Hematopoietic multipotent progenitor cell treated with erythropoietin and hydrocortisone succinate and interleukin-3 and kit ligand, for 4 days (in vitro differentiated cells): ENCODE results near the gene KRT28.

Source experiments
- DNase-seq: peaks from one replicate; pipeline ENCODE4 v3.0.0-alpha.2; 2015

Gene KRT28, protein sequence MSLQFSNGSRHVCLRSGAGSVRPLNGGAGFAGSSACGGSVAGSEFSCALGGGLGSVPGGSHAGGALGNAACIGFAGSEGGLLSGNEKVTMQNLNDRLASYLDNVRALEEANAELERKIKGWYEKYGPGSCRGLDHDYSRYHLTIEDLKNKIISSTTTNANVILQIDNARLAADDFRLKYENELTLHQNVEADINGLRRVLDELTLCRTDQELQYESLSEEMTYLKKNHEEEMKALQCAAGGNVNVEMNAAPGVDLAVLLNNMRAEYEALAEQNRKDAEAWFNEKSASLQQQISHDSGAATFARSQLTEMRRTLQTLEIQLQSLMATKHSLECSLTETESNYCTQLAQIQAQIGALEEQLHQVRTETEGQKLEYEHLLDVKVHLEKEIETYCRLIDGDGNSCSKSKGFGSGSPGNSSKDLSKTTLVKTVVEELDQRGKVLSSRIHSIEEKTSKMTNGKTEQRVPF

GRCh38 chr17:40799859-40800258, at the start of gene KRT28:
Gene KRT28 (minus strand): TSS chr17:40799959. CDS start chr17:40799893, 66 bp downstream.
- no peak for DNase-seq

- DNase-seq = no peak
Measured at GRCh38 chr17:40848583-40849235, 49.0 kb upstream of the KRT28 start.

GRCh38 chr17:40846515-40847144, 46.9 kb upstream of the KRT28 start:
- no peak for DNase-seq

GRCh38 chr17:40844671-40845107, 44.9 kb upstream of the KRT28 start:
- DNase-seq = no peak

DNA sequence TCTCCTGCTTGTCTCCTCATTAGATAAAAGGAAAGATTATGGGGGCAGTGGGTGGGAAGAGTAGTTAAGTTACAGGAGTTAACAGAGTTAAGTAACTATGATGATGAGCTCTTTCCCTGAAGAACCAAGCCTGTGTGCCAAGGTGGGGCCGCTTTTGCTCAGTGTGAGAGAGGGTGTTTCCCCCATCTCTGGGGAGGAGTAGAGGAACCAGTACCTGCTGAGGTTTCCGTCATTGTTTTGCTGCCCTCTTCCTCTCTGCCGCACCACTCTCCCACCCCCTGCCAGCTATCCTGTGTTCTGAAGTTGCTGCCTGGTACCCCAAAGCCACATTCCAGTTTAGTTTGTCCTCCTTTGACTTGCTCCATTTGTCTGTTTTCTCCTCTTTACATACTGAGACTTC, 43.5 kb upstream of the KRT28 start:
- DNase-seq = no peak

DNA sequence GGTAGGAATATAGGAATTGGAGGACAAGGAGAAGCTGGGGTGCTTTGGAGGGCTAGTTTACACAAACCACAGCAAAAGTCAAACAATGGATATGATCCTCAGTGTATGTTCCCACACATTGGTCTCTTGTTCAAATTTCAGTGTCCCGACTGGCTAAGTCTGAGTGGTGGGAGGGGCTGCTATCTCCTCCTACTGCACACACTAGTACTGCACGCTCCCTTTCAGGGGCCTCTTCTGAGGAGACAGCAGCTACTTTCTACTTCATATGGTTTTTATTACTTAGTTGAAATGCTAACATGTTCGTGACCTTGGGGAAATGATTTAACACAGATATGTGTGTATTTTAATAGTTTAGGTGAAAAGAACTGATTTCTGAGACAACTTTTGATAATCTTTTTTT, 41.5 kb upstream of the KRT28 start:
- no peak for DNase-seq

DNA sequence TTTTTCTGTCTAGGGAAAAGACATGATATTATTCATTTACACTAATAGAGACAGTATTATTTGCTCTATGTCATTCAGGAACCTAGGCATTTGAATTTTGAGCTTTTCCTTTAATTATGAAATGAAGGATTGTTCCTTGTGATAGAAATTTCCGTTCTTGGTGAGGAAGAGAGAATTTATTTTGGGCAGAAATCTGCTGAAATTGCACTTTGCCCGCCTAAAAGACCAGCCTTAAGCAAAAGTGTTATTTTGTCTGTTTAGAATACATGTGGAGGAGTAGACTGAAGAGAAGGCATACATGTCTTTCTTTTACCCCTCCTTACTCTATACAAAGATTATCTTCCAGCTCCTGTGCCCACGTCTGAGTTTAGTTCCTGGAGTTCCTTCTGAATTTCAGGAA, 39.4 kb upstream of the KRT28 start:
- no peak for DNase-seq

GRCh38 chr17:40836020-40836419, 36.3 kb upstream of the KRT28 start:
- no peak for DNase-seq

- DNase-seq = no peak
Measured at GRCh38 chr17:40833882-40834281, 34.1 kb upstream of the KRT28 start.

- DNase-seq = no peak
Measured at GRCh38 chr17:40832840-40833239, 33.1 kb upstream of the KRT28 start.

DNA sequence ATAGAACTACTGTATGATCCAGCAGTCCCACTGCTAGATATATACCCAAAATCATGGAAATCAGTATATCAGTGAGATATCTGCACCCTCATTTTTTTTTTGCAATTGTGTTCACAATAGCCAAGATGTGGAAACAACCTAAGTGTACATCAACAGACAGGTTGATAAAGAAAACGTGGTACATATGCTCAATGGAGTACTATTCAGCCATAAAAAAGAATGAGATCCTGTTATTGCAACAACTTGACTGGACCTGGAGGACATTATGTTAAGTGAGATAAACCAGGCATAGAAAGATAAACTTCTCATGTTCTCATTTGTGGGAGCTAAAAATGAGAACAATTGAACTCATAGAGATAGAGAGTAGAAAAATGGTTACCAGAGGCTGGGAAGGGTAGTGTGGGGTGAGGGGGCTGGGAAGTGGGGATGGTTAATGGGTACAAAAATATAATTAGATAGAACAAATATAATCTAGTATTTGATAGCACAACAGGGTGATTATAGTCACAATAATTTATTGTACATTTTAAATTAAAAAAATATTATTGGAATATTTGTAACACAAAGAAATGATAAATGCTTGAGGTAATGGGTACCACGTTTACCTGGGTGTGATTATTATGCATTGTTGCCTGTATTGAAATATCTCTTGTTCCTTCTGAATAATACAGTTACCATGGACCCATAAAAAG, 30.5 kb upstream of the KRT28 start:
- DNase-seq = no peak

DNA sequence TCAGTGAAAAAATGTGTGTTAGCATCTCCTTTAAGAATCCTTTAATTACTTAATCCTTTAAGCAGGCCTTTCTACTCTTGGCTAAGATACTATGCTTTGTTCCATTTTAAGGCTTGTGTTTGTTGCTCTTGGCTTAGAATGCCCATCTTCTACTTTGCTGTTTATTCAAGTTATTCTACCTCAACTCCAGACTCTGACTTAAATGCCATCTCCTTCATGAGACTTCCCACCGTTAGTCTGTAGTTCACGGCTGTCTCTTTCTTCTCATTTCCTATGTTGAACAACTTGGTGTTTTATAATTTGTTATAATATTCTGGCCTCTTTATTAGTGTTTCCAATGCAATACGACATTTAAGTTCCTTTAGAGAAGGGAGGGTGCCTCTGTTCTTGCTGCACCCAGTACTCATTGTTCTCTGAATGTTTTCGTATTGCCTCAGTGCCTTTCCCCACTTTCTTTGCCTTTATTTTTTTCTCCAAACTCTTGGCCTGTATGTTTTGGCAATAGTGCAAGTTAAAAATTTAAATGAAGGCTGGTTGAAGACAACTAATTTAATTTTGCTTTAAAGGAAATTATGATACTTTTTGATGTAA, 28.8 kb upstream of the KRT28 start:
- DNase-seq = no peak

DNA sequence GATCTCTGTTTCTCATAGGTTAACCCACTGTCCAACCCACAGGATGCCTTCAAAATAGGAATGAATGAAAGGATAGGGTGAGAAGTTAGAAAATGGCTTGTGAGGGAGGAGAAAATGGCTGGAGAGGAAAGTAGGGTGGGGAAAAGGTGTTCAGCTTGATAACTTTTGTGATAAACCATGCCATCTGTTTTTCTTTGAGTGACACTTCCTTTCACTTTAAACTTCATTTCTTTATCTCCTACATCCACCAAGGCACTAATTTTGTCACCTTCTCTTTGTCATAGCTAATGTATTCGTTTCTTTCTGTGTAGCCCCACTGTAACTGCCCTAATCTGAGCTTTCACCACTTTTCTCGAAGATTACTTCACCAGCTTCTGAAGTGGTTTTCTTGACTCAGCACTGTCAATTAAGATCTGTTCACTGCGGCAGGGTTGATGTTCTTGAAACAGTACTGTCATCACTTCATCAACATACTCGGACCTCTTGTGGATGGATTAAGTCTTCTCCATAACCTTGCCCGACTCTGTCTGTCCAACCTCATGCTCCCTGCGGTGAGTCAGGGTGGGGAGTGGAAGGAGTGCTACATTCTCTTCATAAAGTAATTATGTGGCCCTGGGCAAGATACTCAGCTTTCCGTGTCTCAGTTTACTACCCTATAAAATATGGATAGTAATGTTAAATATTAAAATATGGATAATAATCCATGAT, 28.1 kb upstream of the KRT28 start:
- peak; percentile 47 for DNase-seq

DNA sequence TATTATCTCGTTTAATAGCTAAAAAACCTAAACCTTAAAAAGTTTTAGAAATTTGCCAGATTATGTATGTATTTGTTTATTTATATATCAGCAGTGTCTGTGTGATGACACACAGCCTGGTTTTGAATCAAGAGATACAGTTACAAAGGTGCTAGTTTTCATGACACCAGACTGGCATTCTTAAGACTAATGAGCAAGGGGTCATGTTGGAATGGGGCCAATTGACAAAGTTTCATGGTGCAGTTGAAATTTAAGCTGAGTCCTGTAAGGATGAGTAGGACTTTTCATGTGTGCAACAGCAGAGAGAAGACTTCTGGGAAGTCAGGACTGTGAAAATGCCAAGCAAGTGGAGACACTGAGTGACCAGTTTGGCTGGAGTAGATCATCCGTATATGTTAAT, 25.8 kb upstream of the KRT28 start:
- DNase-seq = no peak

DNA sequence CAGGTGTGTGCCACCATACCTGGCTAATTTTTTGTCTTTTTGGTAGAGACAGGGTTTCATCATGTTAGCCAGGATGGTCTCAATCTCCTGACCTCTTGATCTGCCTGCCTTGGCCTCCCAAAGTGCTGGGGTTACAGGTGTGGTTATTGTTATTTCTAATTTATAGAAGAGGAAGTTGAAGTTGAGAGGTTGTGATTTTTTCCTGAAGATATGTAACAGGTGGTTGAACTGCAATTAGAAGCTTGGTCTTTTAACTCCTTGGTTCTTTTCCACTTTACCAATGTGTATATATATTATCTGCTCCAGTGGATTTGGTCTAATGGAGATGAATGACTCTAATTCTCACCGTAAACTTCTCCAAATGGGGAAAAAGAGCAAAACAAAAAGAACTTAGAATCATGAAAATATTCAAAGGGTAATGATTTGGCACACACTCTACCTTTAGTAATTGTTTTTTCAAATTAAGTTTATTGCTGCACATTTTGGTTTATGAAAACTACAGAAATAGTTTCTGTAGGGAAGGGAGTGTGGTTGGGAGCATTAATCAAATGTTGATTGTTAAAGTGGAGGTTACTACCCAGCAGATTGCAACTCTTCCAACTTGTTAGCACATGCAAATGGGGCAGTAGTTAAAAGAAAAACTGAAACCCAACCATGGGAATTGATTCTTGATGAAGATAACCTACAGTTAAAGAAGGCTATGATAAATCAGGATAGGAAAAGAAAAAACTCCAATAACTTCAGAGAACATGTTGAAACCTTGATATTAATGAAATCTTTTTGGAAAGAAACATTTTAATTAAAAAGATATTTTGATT, 24.5 kb upstream of the KRT28 start:
- no peak for DNase-seq

GRCh38 chr17:40822132-40822812, 22.5 kb upstream of the KRT28 start, which contains the start of gene KRT10:
Gene KRT10 (minus strand): TSS chr17:40822614. CDS start chr17:40822585, 29 bp downstream.
- DNase-seq = peak; percentile 7

- DNase-seq = no peak
Measured at GRCh38 chr17:40821536-40821935, 21.8 kb upstream of the KRT28 start.

DNA sequence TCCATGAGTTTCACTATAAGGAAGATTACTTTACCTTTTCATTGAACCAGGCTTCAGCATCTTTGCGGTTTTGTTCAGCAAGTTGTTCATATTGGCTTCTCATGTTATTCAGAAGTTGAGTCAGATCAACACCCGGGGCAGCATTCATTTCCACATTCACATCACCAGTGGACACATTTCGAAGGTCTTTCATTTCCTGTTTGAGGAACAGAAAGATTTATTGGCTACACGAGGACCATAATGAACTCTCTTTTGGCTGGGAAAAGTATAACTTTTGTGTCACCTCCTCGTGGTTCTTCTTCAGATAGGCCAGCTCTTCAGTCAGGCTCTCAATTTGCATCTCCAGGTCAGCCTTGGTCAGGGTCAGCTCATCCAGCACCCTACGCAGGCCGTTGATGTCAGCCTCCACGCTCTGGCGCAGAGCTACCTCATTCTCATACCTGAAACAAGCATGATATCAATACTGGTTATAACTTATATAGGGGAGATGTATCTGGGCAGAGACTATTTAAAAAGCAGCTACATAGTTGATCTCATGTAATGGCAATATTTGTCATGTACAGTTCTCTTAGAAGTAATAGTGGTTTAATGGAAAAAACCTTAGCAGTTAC, 20.6 kb upstream of the KRT28 start:
- no peak for DNase-seq

DNA sequence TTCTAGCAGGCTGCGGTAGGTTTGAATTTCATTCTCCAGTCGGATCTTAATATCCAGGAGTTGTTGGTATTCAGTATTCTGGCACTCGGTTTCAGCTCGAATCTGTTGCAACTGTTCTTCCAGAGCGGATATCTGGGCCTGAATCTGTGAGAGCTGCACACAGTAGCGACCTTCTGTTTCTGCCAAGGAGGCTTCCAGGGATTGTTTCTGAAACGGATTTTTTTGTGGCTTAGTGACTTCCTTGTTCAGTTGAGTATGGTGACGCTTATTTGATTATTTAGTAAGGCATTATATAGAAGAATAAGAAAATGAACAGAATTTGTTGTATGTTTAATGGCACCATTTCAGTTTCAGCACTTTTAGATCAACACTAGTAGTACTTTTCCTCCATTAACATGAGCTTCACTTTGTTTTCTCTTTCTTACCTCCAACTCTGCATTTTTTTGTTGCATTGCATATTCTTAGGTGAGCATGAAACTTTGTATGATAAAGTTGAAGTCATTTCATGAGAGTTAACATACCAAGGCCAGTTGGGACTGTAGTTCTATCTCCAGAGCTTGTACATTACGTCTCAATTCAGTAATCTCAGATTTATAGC, 19.9 kb upstream of the KRT28 start:
- peak; percentile 6 for DNase-seq
